Activated CD8-positive, alpha-beta T cell treated with anti-CD3 and anti-CD28 coated beads for 36 hours (primary cell): Measurements from ENCODE around the gene BRAT1. TPM values are rescaled to one million over a fixed set of nuclear protein-coding genes. Genes with fewer than 3 reads are reported as not detected.

Source experiments
- ATAC-seq: fragments of 200-7000 bp; cut with Tn5 transposase; one replicate; pipeline ENCODE4 v1.10.0; 2021; ENCODE audit warnings: mild to moderate bottlenecking, moderate library complexity
- CTCF ChIA-PET: fragments of 350-600 bp; sonication (Branson Sonifier 250); formaldehyde crosslinking; loops from one replicate; lab custom pipeline; 2021; ENCODE audit warnings: antibody characterized with exemption; lab: Charles Lee
- POLR2A ChIA-PET: fragments of 350-600 bp; sonication (Branson Sonifier 250); formaldehyde crosslinking; loops from one replicate; lab custom pipeline; 2021; ENCODE audit warnings: antibody characterized with exemption; lab: Charles Lee
- DNase-seq: peaks from one replicate; pipeline ENCODE4 v3.0.0-alpha.2; 2020
- H3K27ac Mint-ChIP-seq: one replicate; pipeline ENCODE4 v1.8.0; 2021; ENCODE audit warnings: mild to moderate bottlenecking, mixed read lengths
- H3K27me3 Mint-ChIP-seq: one replicate; pipeline ENCODE4 v1.8.0; 2021; ENCODE audit warnings: mixed read lengths
- H3K36me3 Mint-ChIP-seq: one replicate; pipeline ENCODE4 v1.8.0; 2021; ENCODE audit warnings: low read depth, mixed read lengths
- H3K4me1 Mint-ChIP-seq: one replicate; pipeline ENCODE4 v1.8.0; 2021; ENCODE audit warnings: low read depth, mixed read lengths
- H3K4me3 Mint-ChIP-seq: one replicate; pipeline ENCODE4 v1.8.0; 2021; ENCODE audit warnings: mild to moderate bottlenecking, moderate library complexity, mixed read lengths
- H3K9me3 Mint-ChIP-seq: one replicate; pipeline ENCODE4 v1.8.0; 2021; ENCODE audit warnings: mixed read lengths
- CTCF ChIP-seq: fragments of 200-600 bp; IDR thresholded peaks from one replicate; pipeline ENCODE4 v1.8.0; 2022; ENCODE audit warnings: antibody characterized with exemption, mild to moderate bottlenecking
- intact Hi-C: fragments of 100-400 bp; cut with micrococcal nuclease; formaldehyde crosslinking; loops from one replicate; pipeline ENCODE4 v1.10.0; 2022
- total RNA-seq, 2 experiments: library from RNA; stranded (reverse); gene quantifications; one replicate each; pipeline ENCODE4 v1.2.3, GENCODE V29; 2021

BRAT1 gene
- total RNA-seq, 2 experiments from 2014 or later = 30.9 to 32.6 TPM

GRCh38 chr7:2583798-2584580, 28.7 kb upstream of the BRAT1 start:
- Mint-ChIP-seq H3K4me3 (no peak overlapping the region), H3K27me3 (no peaks in the 10 kb centered on the region), H3K36me3 (no peaks in the 10 kb centered on the region), H3K9me3 (no peaks in the 10 kb centered on the region), H3K4me1 (no peaks in the 10 kb centered on the region), H3K27ac (no peak overlapping the region)
- CTCF ChIA-PET = no interaction called here
- no peak for ATAC-seq
- POLR2A ChIA-PET = no interaction called here
- no peak for TF ChIP-seq CTCF
- intact Hi-C loops = no loop called here
- no peak for DNase-seq

DNA sequence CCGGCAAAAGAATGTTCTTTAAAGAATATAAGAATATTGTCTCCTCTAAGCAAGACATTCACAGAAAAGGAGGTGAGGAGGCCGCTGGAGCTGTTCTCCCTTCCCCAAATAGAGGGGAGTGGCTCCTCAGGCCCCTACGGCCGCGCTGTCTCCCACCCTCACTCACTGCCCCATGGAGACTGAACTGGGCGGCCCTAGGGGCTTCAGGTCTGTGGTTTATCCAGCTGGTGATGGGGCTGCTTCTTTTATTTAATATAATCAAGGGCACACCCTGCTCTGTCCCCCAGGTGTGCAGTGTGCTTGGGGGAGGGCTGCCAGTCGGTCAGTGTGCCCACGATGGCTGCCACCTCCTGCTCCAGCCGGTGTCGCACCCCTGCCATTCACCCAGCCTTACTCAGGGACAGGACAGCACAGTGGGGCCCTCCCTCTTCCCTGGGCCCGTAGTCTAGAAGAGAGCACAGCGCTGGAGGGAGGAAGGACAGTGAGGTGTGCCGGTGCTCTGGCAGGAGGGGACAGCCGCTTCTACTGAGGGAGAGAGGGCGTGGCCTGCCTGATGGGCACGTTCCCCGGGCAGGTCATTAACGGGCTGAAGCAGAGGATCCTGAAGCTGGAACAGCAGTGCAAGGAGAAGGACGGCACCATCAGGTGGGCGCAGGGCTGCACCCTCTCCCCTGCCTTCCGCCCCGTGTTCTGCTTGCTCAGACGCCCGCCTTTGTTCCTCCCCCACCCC, 26.8 kb upstream of the BRAT1 start:
- Mint-ChIP-seq H3K27ac (no peak overlapping the region), H3K27me3 (no peaks in the 10 kb centered on the region), H3K9me3 (no peaks in the 10 kb centered on the region), H3K4me3 (no peak overlapping the region), H3K4me1 (no peaks in the 10 kb centered on the region), H3K36me3 (no peaks in the 10 kb centered on the region)
- no peak for DNase-seq
- CTCF ChIA-PET = no interaction called here
- no peak for TF ChIP-seq CTCF
- no peak for ATAC-seq
- POLR2A ChIA-PET = no interaction called here
- intact Hi-C loops = no loop called here

- H3K9me3 Mint-ChIP-seq = no peaks in the 10 kb centered on the region
- ChIA-PET CTCF (no interaction called here), POLR2A (no interaction called here)
- DNase-seq (no peak), ATAC-seq (no peak)
- no peaks in the 10 kb centered on the region for H3K27me3 Mint-ChIP-seq
- no peak overlapping the region for H3K4me3 Mint-ChIP-seq
- intact Hi-C loops = no loop called here
- H3K27ac Mint-ChIP-seq = no peak overlapping the region
- no peak for TF ChIP-seq CTCF
- H3K4me1 Mint-ChIP-seq = no peaks in the 10 kb centered on the region
- H3K36me3 Mint-ChIP-seq = no peaks in the 10 kb centered on the region
Observed at GRCh38 chr7:2580636-2581035, 25.3 kb upstream of the BRAT1 start.

DNA sequence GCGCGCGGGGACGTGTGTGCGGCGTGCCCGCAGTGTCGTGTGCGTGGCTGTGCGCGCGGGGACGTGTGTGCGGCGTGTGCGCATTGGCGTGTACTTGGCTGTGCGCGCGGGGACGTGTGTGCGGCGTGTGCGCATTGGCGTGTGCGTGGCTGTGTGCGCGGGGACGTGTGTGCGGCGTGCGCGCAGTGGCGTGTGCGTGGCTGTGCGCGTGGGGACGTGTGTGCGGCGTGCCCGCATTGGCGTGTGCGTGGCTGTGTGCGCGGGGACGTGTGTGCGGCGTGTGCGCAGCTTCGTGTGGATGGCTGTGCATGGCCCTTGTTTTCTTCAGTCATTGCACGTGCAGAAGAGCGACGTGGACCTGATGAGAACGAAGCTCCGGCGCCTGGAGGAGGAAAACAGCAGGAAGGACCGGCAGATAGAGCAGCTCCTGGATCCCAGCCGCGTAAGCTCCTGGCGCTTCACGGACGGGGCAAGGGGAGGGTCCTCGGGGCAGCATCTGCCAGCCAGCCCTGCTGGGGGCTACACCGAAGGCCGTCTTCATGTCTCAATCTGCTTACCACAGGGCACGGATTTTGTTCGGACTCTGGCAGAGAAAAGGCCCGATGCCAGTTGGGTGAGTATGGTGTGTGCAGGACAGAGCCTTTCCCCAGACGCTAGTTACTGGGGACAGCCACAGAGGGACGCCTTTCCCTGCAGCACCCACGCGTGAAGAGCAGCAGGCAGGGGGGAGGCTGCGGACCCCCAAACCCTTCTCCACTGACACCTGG, 22.8 kb upstream of the BRAT1 start:
- no peaks in the 10 kb centered on the region for H3K27me3 Mint-ChIP-seq
- CTCF ChIA-PET = no interaction called here

More for the DNA sequence above, 22.8 kb upstream of the BRAT1 start:
- POLR2A ChIA-PET = no interaction called here
- Mint-ChIP-seq H3K36me3 (no peaks in the 10 kb centered on the region), H3K27ac (no peak overlapping the region), H3K4me1 (no peaks in the 10 kb centered on the region), H3K4me3 (no peak overlapping the region), H3K9me3 (no peaks in the 10 kb centered on the region)
- intact Hi-C loops = no loop called here
- no peak for ATAC-seq
- TF ChIP-seq CTCF = no peak
- no peak for DNase-seq
